ENCODE data around the gene ZNF664. TPM values are rescaled to one million over a fixed set of nuclear protein-coding genes. Genes with fewer than 3 reads are reported as not detected.

Gene ZNF664
- polyA plus RNA-seq, 6 donors from 2014 or later, result 7.7 to 19.0 (median 11.8) TPM

GRCh38 chr12:124018539-124018938 is 45.5 kb downstream of the ZNF664 start:
- Mint-ChIP-seq H3K9me3 (no peaks in the 10 kb centered on the region), H3K27me3 (no peaks in the 10 kb centered on the region), H3K4me1 (peaks cover 7 to 9% (median 8%) of the 10 kb centered on the region in 3 donors), H3K27ac (peak overlapping the region in 4 of 6 donors; percentile 5 to 54 (median 15)), H3K4me3 (no peak overlapping the region), H3K36me3 (peaks cover 0 to 1% of the 10 kb centered on the region in 2 donors)
- DNase-seq (no peak), ATAC-seq (ENCODE audit: low read depth in 2 of 2) (no peak)

DNA sequence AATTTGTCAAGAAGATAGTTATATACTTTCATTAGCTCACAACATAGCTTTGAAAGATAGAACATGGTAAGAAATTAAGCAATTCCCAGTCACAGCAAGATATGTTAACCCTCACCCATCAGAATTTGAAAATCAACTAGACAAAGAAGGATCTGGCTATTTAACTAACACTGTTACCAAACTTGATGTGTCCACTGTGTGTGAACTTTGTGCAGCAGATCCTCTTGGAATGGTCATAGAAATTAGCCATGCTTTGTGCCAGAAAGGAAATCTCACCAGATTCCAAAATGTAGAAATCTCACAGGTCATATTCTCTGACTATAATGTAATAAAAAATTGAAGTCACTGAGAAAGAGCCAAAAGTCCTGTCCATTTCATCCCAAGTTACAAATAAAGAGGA is 46.1 kb downstream of the ZNF664 start:
- peaks cover 9 to 11% (median 10%) of the 10 kb centered on the region in 3 donors for H3K4me1 Mint-ChIP-seq
- DNase-seq, result no peak
- peak overlapping the region in 2 of 6 donors; percentile 15 to 69 for H3K27ac Mint-ChIP-seq
- no peaks in the 10 kb centered on the region for H3K36me3 Mint-ChIP-seq
- H3K9me3 Mint-ChIP-seq, result no peaks in the 10 kb centered on the region
- no peak overlapping the region for H3K4me3 Mint-ChIP-seq
- H3K27me3 Mint-ChIP-seq, result no peaks in the 10 kb centered on the region
- no peak for ATAC-seq (ENCODE audit: low read depth in 2 of 2)

GRCh38 chr12:124020514-124020949 is 47.5 kb downstream of the ZNF664 start:
- H3K36me3 Mint-ChIP-seq, result no peaks in the 10 kb centered on the region
- no peak for DNase-seq
- no peaks in the 10 kb centered on the region for H3K9me3 Mint-ChIP-seq
- peaks cover 13 to 19% (median 18%) of the 10 kb centered on the region in 3 donors for H3K4me1 Mint-ChIP-seq
- no peaks in the 10 kb centered on the region for H3K27me3 Mint-ChIP-seq
- no peak for ATAC-seq (ENCODE audit: low read depth in 2 of 2)
- H3K27ac Mint-ChIP-seq, result peak overlapping the region in 1 of 6 donors; percentile 31
- H3K4me3 Mint-ChIP-seq, result no peak overlapping the region

DNA sequence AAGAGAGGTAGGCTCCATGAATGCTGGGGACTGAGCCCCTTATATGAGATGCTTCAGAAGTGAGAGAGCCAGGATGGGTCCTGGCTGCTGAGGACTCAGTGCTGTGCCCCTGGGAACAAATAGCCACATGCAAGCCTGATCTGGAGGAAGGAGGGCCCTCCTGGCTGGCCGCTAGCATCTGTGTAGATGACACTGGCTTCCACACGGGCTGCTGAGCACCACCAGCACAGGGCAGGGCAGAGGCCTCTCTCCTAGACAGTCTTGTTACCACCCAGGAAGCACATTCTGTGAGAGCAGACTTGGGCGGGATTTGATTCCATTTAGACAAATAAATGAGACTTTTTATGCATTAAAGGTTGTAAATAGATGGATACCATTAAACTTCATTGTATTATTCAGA is 48.0 kb downstream of the ZNF664 start:
- no peak for DNase-seq
- no peak for ATAC-seq (ENCODE audit: low read depth in 2 of 2)
- Mint-ChIP-seq H3K4me3 (no peak overlapping the region), H3K36me3 (no peaks in the 10 kb centered on the region), H3K27me3 (no peaks in the 10 kb centered on the region), H3K9me3 (no peaks in the 10 kb centered on the region), H3K4me1 (peaks cover 13 to 19% (median 18%) of the 10 kb centered on the region in 3 donors), H3K27ac (no peak overlapping the region)

DNA sequence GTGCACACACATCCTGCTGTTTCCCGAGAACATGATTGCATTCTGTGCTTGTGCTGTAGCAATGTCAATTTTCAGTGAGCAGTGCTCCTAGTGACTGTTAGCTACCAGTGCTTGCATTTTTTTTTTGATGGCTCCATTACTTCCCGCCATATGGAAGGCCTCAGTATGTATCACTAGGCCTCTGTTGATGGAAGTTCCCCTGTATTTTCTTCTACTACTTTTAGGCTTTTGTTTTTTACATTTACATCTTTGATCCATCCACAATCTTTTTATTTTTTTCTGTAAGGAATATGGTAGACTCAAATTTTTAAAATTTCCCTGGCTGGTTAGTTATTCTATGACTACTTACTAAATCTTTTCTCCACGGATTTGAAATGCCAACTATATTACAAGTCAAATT is 49.1 kb downstream of the ZNF664 start:
- DNase-seq, result no peak
- Mint-ChIP-seq H3K27ac (no peak overlapping the region), H3K4me1 (peaks cover 13 to 19% (median 18%) of the 10 kb centered on the region in 3 donors), H3K9me3 (no peaks in the 10 kb centered on the region), H3K27me3 (peaks cover 0 to 2% (median 0%) of the 10 kb centered on the region in 3 donors), H3K36me3 (no peaks in the 10 kb centered on the region), H3K4me3 (no peak overlapping the region)
- no peak for ATAC-seq (ENCODE audit: low read depth in 2 of 2)

DNA sequence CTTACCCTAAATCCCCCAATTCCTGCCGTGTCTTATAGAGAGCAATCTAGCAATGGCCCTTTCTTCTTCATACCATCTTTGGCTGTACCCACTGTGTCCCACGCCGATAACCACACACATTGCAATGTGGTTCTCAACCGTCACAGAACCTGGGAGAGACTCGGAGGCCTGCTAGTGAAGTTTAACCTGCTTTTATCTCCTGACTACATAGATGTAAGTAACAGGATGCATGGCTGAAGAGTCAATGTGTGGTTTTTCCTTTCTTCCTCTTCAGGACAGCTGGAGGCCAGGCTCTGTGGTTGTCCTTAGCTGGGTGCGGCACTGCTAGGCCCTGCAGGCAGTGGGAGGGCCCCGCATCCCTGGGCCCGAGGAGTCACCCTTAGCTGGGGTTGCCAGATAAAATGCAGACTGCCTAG is 51.3 kb downstream of the ZNF664 start:
- DNase-seq (no peak), ATAC-seq (ENCODE audit: low read depth in 2 of 2) (no peak)
- no peaks in the 10 kb centered on the region for H3K9me3 Mint-ChIP-seq
- no peak overlapping the region for H3K27ac Mint-ChIP-seq
- H3K36me3 Mint-ChIP-seq, result no peaks in the 10 kb centered on the region
- peaks cover 8 to 11% (median 11%) of the 10 kb centered on the region in 3 donors for H3K4me1 Mint-ChIP-seq
- H3K4me3 Mint-ChIP-seq, result no peak overlapping the region
- H3K27me3 Mint-ChIP-seq, result peaks cover 0 to 9% (median 5%) of the 10 kb centered on the region in 3 donors

- Mint-ChIP-seq H3K36me3 (no peaks in the 10 kb centered on the region), H3K9me3 (no peaks in the 10 kb centered on the region), H3K4me3 (no peak overlapping the region), H3K4me1 (peaks cover 8 to 11% (median 11%) of the 10 kb centered on the region in 3 donors), H3K27me3 (peaks cover 0 to 9% (median 5%) of the 10 kb centered on the region in 3 donors), H3K27ac (no peak overlapping the region)
- DNase-seq (no peak), ATAC-seq (ENCODE audit: low read depth in 2 of 2) (no peak)
These were observed 51.8 kb downstream of the ZNF664 start for GRCh38 chr12:124024776-124025175.

- H3K4me1 Mint-ChIP-seq, result peaks cover 8 to 11% (median 11%) of the 10 kb centered on the region in 3 donors
- no peak for DNase-seq
- no peak overlapping the region for H3K4me3 Mint-ChIP-seq
- no peak overlapping the region for H3K27ac Mint-ChIP-seq
- no peaks in the 10 kb centered on the region for H3K36me3 Mint-ChIP-seq
- ATAC-seq (ENCODE audit: low read depth in 2 of 2), result no peak
- H3K27me3 Mint-ChIP-seq, result peaks cover 0 to 9% (median 5%) of the 10 kb centered on the region in 3 donors
- H3K9me3 Mint-ChIP-seq, result no peaks in the 10 kb centered on the region
These were observed 52.6 kb downstream of the ZNF664 start for GRCh38 chr12:124025661-124026060.

DNA sequence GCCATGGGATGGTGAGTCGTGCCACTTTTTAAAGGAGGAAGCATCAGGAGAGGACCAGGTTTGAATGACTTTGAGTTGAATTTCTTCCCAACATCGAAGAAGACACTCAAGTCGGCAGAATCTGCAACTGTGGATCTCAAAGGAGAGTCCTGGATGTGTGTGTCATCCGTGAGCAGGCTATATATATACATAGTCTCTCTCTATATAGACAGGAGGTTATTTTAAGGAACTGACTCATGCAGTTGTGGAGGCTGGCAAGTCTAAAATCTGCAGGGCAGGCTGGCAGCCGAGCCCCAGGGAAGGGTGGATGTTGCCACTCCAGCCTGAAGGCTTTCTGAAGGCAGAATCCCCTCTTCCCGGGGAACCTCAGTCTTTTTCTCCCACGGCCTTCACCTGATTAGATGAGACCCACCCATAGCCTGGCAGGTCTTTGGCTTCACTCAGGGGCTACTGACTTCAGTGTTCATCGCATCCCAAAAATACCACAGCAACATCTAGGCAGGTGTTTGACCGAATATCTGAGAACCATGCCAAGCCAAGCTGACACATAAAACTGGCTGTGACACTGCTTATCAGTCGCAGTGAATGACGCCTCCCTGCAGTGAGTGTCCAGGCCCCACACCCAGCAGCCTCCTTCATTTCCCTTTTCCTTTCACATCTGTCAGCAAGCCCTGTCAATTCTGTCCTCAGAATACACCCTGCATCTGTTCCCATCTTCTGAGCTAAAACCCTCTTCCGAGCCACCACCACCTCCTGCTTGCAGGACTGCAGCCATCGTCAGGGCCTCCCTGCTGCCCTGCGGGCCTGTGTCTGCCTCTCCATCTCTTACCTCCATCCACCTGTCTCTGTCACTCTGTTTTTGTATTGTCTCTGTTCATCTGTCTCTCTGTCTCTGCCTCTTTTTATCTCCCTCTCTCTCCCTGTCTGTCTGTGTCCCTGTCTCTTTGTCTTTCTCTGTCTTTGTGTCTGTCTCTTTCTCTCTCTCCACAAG is 54.0 kb downstream of the ZNF664 start:
- no peak for DNase-seq
- no peak overlapping the region for H3K4me3 Mint-ChIP-seq
- H3K27ac Mint-ChIP-seq, result peak overlapping the region in 1 of 6 donors; percentile 66
- H3K27me3 Mint-ChIP-seq, result peaks cover 0 to 9% (median 5%) of the 10 kb centered on the region in 3 donors
- peaks cover 8 to 11% (median 11%) of the 10 kb centered on the region in 3 donors for H3K4me1 Mint-ChIP-seq
- peaks cover 0 to 2% (median 0%) of the 10 kb centered on the region in 7 donors for H3K9me3 Mint-ChIP-seq
- no peaks in the 10 kb centered on the region for H3K36me3 Mint-ChIP-seq
- ATAC-seq (ENCODE audit: low read depth in 2 of 2), result no peak

DNA sequence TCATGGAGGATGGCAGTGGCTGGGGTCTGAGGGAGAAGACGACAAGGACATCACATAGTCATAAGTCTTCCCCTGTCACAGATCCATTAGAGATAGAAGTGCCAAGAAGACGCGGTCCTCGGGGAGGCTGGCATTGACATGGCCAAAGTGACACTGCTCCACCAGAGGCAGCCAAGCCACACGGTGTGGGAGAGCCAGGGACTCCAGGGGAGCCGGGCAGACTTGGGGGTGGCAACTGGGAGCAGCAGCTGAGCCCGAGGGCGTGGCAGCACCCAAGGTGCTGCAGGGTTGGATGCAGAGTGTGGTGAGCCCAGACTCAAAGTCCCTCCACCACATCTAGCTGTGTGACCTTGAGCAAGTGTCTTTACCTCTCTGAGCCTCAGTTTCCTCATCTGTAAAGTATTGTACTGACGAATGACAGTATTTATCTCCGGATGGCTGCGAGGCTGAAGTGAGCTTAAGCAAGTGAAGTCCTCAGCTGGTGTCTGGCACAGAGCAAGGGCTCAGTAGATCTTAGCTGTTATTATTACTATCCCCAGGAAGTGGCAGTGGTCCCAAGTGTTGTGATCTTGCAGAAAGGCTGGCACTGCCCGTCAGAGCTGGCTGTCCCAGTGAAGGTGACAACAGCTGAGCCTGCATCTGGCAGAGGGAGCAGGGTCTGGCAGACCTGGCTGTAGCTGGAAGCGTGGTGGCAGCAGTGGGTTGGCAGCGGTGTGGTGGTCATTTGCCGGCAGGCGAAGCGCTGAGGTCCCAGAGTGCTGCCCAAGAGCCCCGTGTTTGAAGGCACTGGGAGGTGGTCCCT is 54.9 kb downstream of the ZNF664 start:
- peak overlapping the region in 3 of 6 donors; percentile 8 to 66 (median 57) for H3K27ac Mint-ChIP-seq
- no peak overlapping the region for H3K4me3 Mint-ChIP-seq
- H3K27me3 Mint-ChIP-seq, result peaks cover 0 to 9% (median 5%) of the 10 kb centered on the region in 3 donors
- H3K9me3 Mint-ChIP-seq, result peaks cover 0 to 2% (median 0%) of the 10 kb centered on the region in 7 donors
- ATAC-seq (ENCODE audit: low read depth in 2 of 2) (no peak), DNase-seq (no peak)
- no peaks in the 10 kb centered on the region for H3K36me3 Mint-ChIP-seq
- peaks cover 8 to 11% (median 11%) of the 10 kb centered on the region in 3 donors for H3K4me1 Mint-ChIP-seq

DNA sequence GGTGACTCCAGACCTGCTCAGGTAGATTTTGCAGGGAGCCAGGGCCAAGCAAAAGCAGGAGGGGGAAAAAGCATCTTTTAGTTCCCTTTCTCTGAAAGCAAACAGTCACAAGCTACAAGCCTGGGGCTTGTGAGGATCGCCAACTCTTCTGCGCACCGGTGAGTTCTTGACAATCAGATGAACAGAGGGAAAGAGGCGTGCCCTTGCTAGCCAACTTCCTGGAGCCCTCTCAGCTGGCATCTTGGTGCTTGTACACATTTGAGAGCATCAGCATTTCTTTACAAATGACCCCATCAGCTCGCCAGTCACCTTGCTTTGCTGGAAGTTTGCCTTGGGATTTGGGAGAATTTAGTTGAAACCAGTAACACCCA is 55.5 kb downstream of the ZNF664 start:
- Mint-ChIP-seq H3K27me3 (peaks cover 0 to 9% (median 5%) of the 10 kb centered on the region in 3 donors), H3K4me3 (no peak overlapping the region), H3K36me3 (no peaks in the 10 kb centered on the region), H3K4me1 (peaks cover 8 to 11% (median 11%) of the 10 kb centered on the region in 3 donors), H3K27ac (no peak overlapping the region), H3K9me3 (peaks cover 0 to 2% (median 0%) of the 10 kb centered on the region in 7 donors)
- no peak for ATAC-seq (ENCODE audit: low read depth in 2 of 2)
- no peak for DNase-seq

- DNase-seq, result no peak
- Mint-ChIP-seq H3K4me1 (peaks cover 0 to 4% (median under 1%) of the 10 kb centered on the region in 3 donors), H3K9me3 (peaks cover 0 to 2% (median 0%) of the 10 kb centered on the region in 7 donors), H3K27ac (no peak overlapping the region), H3K36me3 (no peaks in the 10 kb centered on the region), H3K4me3 (peak overlapping the region in 1 of 8 donors; percentile 5), H3K27me3 (peaks cover 0 to 9% (median 5%) of the 10 kb centered on the region in 3 donors)
- ATAC-seq (ENCODE audit: low read depth in 2 of 2), result no peak
These were observed 57.0 kb downstream of the ZNF664 start for GRCh38 chr12:124030008-124030407.

GRCh38 chr12:124030510-124030909 is 57.5 kb downstream of the ZNF664 start:
- no peak overlapping the region for H3K4me3 Mint-ChIP-seq
- DNase-seq, result no peak
- H3K27me3 Mint-ChIP-seq, result peaks cover 0 to 9% (median 5%) of the 10 kb centered on the region in 3 donors
- peaks cover 0 to 4% (median 0%) of the 10 kb centered on the region in 3 donors for H3K4me1 Mint-ChIP-seq
- H3K27ac Mint-ChIP-seq, result no peak overlapping the region
- H3K36me3 Mint-ChIP-seq, result no peaks in the 10 kb centered on the region
- peaks cover 0 to 2% (median 0%) of the 10 kb centered on the region in 7 donors for H3K9me3 Mint-ChIP-seq
- no peak for ATAC-seq (ENCODE audit: low read depth in 2 of 2)

Measured in naive B cell (primary cell).